Bone marrow (tissue), 2 donors: ENCODE results near the gene CPNE7.
A peak's percentile ranks its signal among the peaks of the same experiment; 100 is the strongest.
"Not testable (repeated sequence)": the region's sequence is repeated elsewhere in the genome, so short reads cannot be mapped to it uniquely, and the experiment has no call there.

Experiments used
- DNase-seq, 2 donors: peaks; one replicate each; lab custom pipeline; 2025; lab: John Stamatoyannopoulos, UW

CPNE7 gene

DNA sequence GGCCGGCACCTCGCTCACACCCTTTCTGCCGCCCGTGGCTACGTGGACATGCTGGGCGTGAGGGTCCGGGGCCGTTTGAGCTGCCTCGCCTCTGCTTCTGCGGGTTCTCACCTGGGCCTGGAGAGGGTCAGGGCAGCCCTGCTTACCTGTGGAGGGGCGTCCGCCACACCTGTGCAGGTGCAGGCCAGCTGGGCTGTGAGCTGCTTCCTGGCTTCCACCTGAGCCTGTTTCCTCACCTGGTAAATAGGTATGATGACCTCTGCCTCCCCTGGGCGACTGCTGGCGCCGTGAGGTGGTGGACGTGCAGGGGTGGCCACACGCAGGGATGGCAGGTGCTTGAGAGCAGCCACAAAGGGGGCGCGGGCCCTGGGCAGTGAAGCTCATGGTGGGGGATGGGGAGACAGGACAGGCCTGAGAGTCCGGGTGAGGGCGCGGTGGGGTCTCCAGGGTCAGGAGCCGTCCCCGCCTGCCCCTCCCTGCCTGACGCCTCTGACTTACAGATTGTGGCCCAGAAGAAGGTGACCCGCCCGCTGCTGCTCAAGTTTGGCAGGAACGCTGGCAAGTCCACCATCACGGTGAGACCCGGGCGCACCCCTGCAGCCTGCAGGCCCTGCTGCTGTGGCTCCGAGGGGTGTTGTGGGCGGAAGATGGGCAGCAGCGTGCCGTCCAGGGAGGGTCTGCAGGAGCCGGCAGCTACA lies 7.8 kb downstream of the CPNE7 start:
- DNase-seq, result no peak

- DNase-seq, result no peak
Observed at GRCh38 chr16:89583895-89584644, 8.5 kb downstream of the CPNE7 start.

GRCh38 chr16:89584768-89585549 lies 9.4 kb downstream of the CPNE7 start:
- no peak for DNase-seq

DNA sequence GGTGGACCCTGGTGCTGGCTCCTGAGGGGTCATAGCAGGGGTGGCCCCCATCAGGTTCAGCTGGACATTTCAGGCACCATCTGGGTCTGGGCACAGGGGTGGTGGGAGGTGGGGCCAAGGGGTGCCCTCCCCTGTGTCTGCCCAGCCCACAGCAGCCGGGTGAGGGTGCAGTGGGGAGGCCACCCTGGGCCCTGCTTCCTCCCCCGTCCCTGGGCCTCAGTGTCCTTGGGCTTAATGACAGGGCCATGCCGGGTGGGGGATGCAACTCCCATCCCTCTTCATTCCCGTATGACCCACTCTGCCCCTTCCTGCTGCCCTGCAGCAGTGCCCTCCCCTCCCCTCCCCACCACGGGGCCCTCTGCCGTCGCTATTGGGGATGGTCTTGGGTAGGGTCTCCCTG lies 10.7 kb downstream of the CPNE7 start:
- DNase-seq, result no peak

- DNase-seq, result no peak
Observed at GRCh38 chr16:89586853-89587252, 11.3 kb downstream of the CPNE7 start.

DNA sequence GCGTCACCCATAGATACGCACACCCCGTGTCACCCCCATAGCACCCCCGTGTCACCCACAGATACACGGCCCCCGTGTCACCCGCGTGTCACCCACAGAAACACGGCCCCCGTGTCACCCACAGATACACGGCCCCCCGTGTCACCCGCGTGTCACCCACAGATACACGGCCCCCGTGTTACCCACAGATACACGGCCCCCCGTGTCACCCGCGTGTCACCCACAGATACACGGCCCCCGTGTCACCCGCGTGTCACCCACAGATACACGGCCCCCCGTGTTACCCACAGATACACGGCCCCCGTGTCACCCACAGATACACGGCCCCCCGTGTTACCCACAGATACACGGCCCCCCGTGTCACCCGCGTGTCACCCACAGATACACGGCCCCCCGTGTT lies 12.1 kb downstream of the CPNE7 start:
- not testable (repeated sequence) for DNase-seq

- DNase-seq, result no peak
Observed at GRCh38 chr16:89588413-89589109, 13.0 kb downstream of the CPNE7 start.

- no peak for DNase-seq
Observed at GRCh38 chr16:89589241-89589926, 13.8 kb downstream of the CPNE7 start.

DNA sequence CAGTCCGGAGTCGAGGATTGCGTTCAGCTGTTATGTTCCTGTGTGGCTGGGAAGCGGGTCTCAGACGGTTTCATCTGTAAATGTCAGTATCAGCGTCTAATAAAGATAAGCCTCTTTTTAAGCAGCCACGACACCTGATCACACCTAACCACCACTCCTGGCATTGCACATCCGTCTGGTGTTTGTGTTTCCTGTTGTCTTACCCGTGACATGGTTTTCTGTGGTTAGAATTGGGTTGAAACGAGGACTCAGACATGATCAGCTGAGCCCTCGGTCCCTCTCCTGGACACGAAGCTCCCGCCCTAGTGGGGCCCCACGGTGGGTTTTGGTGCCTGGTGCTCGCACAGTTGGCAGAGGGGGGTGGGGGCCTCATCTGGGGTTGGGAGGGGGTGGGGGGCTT lies 18.3 kb downstream of the CPNE7 start:
- no peak for DNase-seq

GRCh38 chr16:89595330-89596060 lies 19.9 kb downstream of the CPNE7 start:
- no peak for DNase-seq

DNA sequence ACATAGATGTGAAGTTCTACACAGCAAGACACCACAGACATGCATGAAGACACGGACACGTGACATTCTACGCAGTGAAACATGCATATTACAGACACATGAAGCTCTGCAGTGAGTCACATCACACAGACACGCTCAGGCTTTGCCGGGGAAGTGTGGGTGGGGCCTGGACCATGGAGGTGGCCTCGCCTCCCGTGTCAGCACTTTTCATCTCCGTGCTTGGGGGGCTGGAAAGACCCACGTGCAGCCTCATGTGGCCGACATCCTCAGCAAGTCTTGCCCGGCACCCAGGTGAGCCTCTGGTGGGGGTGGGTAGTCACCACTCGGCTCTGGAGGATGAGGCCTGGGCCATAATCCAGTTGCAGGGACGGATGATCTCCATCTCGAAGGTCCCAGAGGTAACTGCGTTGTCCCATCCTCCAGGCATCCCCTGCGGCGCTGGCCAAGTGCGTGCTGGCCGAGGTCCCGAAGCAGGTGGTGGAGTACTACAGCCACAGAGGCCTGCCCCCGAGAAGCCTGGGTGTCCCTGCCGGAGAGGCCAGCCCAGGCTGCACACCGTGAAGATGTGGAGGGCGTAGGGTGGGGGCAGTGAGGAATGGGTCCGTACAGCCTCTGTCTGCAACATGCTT lies 20.6 kb downstream of the CPNE7 start:
- no peak for DNase-seq

DNA sequence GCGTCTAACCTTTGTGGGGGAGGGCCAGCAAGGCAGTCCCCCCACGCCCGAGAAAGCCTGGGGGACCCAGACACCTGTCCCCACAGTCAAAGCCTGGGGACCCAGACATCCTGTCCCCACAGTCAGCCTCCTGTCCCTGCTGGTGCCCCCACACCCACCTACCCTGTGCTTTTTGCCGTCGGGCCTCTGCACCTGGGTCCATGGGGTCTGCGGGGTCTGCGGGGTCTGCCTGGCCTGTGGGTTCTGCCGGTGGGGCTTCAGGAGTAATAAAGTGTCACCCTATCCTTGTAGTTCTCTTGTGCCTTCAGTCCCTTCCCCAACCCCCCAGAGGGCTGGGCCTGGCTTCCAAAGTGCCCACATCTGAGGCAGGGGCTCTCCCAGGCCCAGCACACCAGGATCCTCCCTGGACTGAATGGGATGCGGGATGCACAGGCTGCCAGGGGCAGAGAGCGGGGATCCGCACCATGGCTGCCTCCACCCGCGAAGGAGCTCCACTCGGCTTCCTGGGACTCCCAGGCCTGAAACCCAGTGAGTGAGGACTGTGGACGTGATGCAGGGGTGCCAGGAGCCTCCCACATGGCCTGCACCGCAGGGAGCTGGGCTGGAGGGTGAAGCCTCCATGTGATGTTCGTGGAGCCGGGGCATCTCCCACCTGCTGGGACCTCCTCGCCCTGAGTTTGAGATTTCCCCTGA lies 21.5 kb downstream of the CPNE7 start:
- DNase-seq, result no peak

DNA sequence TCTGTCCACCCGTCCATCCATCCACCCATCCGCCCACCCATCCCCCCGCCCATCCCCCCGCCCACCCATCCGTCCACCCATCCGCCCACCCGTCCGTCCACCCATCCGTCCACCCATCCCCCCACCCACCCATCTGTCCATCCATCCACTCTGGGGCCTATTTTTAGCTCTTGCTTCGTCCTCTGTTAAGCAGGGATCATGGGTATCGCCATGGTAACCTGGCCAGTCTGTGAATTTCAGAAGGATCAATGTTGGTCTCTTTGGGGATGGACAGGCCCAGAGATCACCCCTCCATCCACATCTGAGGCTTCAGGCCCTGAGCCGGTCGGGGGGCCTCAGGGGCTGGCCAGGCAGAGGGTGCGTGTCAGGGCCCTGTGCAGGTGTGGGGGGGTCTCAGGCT lies 22.6 kb downstream of the CPNE7 start:
- DNase-seq, result no peak

- no peak for DNase-seq
Observed at GRCh38 chr16:89599451-89599858, 23.9 kb downstream of the CPNE7 start.

GRCh38 chr16:89599902-89600301 lies 24.3 kb downstream of the CPNE7 start:
- DNase-seq, result no peak

- no peak for DNase-seq
Observed at GRCh38 chr16:89600427-89600826, 24.9 kb downstream of the CPNE7 start.

- no peak for DNase-seq
Observed at GRCh38 chr16:89600956-89601355, 25.4 kb downstream of the CPNE7 start.

DNA sequence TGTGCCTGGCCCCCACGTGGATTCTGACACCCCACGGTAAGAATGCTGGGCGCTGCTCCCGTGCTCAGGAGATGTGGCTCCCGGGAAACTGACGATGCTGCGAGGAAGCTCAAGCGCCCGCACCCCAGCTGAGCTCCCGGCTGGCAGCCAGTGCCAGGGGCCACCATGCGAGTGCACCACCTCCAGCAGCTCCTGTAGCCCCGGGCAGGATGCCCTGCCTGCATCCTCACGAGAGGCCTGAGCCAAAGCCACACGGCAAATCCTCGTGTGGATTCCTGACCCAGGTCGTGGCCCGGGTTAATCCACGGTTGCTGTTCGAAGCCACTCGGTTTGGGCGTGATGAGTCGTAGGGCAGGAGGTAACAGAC lies 26.3 kb downstream of the CPNE7 start:
- DNase-seq, result no peak

- peak in 1 of 2 donors; percentile 77 for DNase-seq
Observed at GRCh38 chr16:89602273-89602951, 26.9 kb downstream of the CPNE7 start.
